Epithelial cell of proximal tubule (primary cell): ENCODE measurements around the gene NELL1. TPM values are rescaled to one million over a fixed set of nuclear protein-coding genes. Genes with fewer than 3 reads are reported as not detected.

Experiments
- DNase-seq: peaks from one replicate; pipeline ENCODE4 v3.0.0-alpha.2; 2011; ENCODE audit warnings: low read depth
- H3K4me3 ChIP-seq: 2 replicates; pipeline ENCODE4 v1.5.1; 2011; ENCODE audit warnings: low read depth, mild to moderate bottlenecking, low read length
- CTCF ChIP-seq: conservative IDR thresholded peaks from 2 replicates; pipeline ENCODE4 v1.5.1; 2012; ENCODE audit warnings: low read depth, mild to moderate bottlenecking, low read length
- total RNA-seq: library from RNA; depleted of rRNA; stranded (reverse); fragments of >200 nt; gene quantifications from 2 replicates; pipeline ENCODE4 v1.2.3, GENCODE V29; 2015

NELL1 gene
- total RNA-seq, 1 donor from 2014 or later = not detected

- DNase-seq = no peak
- no peak overlapping the region for H3K4me3 ChIP-seq
- TF ChIP-seq CTCF = no peak
Observed at GRCh38 chr11:21104641-21105040, 435.3 kb downstream of the NELL1 start.

- no peak for TF ChIP-seq CTCF
- DNase-seq = no peak
- no peak overlapping the region for H3K4me3 ChIP-seq
Observed at GRCh38 chr11:21105196-21105917, 436.0 kb downstream of the NELL1 start.

GRCh38 chr11:21109341-21109740, 440.0 kb downstream of the NELL1 start:
- DNase-seq = no peak
- TF ChIP-seq CTCF = no peak
- H3K4me3 ChIP-seq = no peak overlapping the region

- no peak overlapping the region for H3K4me3 ChIP-seq
- no peak for TF ChIP-seq CTCF
- no peak for DNase-seq
Observed at GRCh38 chr11:21110415-21110814, 441.0 kb downstream of the NELL1 start.

- no peak overlapping the region for H3K4me3 ChIP-seq
- DNase-seq = no peak
- TF ChIP-seq CTCF = no peak
Observed at GRCh38 chr11:21113876-21114275, 444.5 kb downstream of the NELL1 start.

- DNase-seq = no peak
- TF ChIP-seq CTCF = no peak
- H3K4me3 ChIP-seq = no peak overlapping the region
Observed at GRCh38 chr11:21116009-21116408, 446.6 kb downstream of the NELL1 start.

- DNase-seq = no peak
- TF ChIP-seq CTCF = no peak
- no peak overlapping the region for H3K4me3 ChIP-seq
Observed at GRCh38 chr11:21119411-21119810, 450.0 kb downstream of the NELL1 start.
